Suprapubic skin (tissue), 4 donors: ENCODE results near the gene XPO6. TPM values are rescaled to one million over a fixed set of nuclear protein-coding genes. Genes with fewer than 3 reads are reported as not detected.

Experiments used
- DNase-seq, 2 donors: peaks; one replicate each; pipeline ENCODE4 v3.0.0-alpha.2; 2019; ENCODE audit warnings: low spot score in 2 of 2
- H3K27ac ChIP-seq: fragments of 200-600 bp; sonication (generic); one replicate; pipeline ENCODE4 v1.5.1; 2019
- H3K27me3 ChIP-seq: fragments of 200-600 bp; sonication (generic); one replicate; pipeline ENCODE4 v1.5.1; 2019
- H3K36me3 ChIP-seq: fragments of 200-600 bp; sonication (generic); one replicate; pipeline ENCODE4 v1.5.1; 2019
- H3K4me1 ChIP-seq: fragments of 200-600 bp; sonication (generic); one replicate; pipeline ENCODE4 v1.5.1; 2019
- H3K4me3 ChIP-seq: fragments of 200-600 bp; sonication (generic); one replicate; pipeline ENCODE4 v1.5.1; 2019; ENCODE audit warnings: mild to moderate bottlenecking
- H3K9me3 ChIP-seq: fragments of 200-600 bp; sonication (generic); one replicate; pipeline ENCODE4 v1.5.1; 2019
- CTCF ChIP-seq, 2 donors: fragments of 200-600 bp in 1 of 2; fragments of 450-650 bp in 1 of 2; sonication (generic) in 1 of 2; IDR thresholded peaks; one replicate each; pipeline ENCODE4 v1.5.1; 2016 to 2019; ENCODE audit warnings: antibody characterized with exemption in 2 of 2, mild to moderate bottlenecking in 1 of 2, moderate library complexity in 1 of 2
- EP300 ChIP-seq: sonication (generic); formaldehyde crosslinking; IDR thresholded peaks from one replicate; pipeline ENCODE4 v1.6.1; 2017; ENCODE audit warnings: antibody characterized with exemption
- POLR2A ChIP-seq, 2 donors: fragments of 450-650 bp; IDR thresholded peaks; one replicate each; pipeline ENCODE4 v1.6.1; 2017; ENCODE audit warnings: antibody characterized with exemption in 2 of 2, mild to moderate bottlenecking in 2 of 2, moderate library complexity in 2 of 2
- POLR2AphosphoS5 ChIP-seq, 3 donors: sonication (generic); formaldehyde crosslinking; IDR thresholded peaks; one replicate each; pipeline ENCODE4 v1.6.1; 2017; ENCODE audit warnings: antibody characterized with exemption in 3 of 3
- WGBS: methylation state at CpG from one replicate; pipeline ENCODE4 v1.1.5; 2018; 5-methylcytosine and 5-hydroxymethylcytosine counted together
- total RNA-seq, 4 donors: library from RNA; depleted of rRNA; stranded (reverse); fragments of >200 nt; gene quantifications; one replicate each; pipeline ENCODE4 v1.1.0, GENCODE V29; 2016

The XPO6 gene
- total RNA-seq, 4 donors from 2014 or later: 78.6 to 161 (median 88.1) TPM

DNA sequence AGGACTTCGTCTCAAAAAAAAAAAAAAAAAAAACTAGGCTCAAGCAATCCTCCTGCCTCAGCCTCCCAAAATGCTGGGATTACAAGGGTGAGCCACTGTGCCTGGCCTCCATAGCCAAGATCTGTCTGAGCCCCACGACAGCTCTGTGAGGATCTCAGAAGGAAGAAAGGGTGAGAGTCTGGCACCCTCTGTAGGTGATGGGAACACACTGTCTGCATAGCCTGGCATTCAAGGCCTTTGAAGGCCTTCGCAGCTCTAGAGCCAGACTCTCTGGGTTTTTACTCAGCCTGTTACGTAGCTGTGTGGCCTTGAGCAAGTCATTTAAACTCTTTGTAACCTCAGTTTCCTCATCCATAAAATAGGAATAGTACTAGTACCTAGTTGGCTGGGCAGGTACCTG, 6.3 kb upstream of the XPO6 start:
- TF ChIP-seq CTCF (IDR thresholded peaks at IDR 0.05) (peak in 1 of 2 donors; percentile 21), POLR2A (IDR thresholded peaks at IDR 0.05) (no peak), EP300 (no peak), POLR2AphosphoS5 (IDR thresholded peaks at IDR 0.05) (no peak)
- DNase-seq: no peak
- WGBS: 78% methylated on average over 4 of the region's 4 CpGs
- H3K27me3 ChIP-seq: no peaks in the 10 kb centered on the region
- H3K4me3 ChIP-seq: no peak overlapping the region
- no peaks in the 10 kb centered on the region for H3K9me3 ChIP-seq
- H3K27ac ChIP-seq: no peak overlapping the region
- H3K36me3 ChIP-seq: no peaks in the 10 kb centered on the region
- H3K4me1 ChIP-seq: no peaks in the 10 kb centered on the region

GRCh38 chr16:28217326-28217725, 5.6 kb upstream of the XPO6 start:
- Histone ChIP-seq H3K27me3 (no peaks in the 10 kb centered on the region), H3K27ac (no peak overlapping the region), H3K36me3 (no peaks in the 10 kb centered on the region), H3K4me1 (no peaks in the 10 kb centered on the region), H3K4me3 (no peak overlapping the region), H3K9me3 (no peaks in the 10 kb centered on the region)
- DNase-seq: no peak
- 92% methylated on average over 4 of the region's 4 CpGs for WGBS
- TF ChIP-seq POLR2AphosphoS5 (IDR thresholded peaks at IDR 0.05) (no peak), EP300 (no peak), POLR2A (IDR thresholded peaks at IDR 0.05) (no peak), CTCF (IDR thresholded peaks at IDR 0.05) (no peak)

GRCh38 chr16:28213396-28213795, 1.6 kb upstream of the XPO6 start:
- Histone ChIP-seq H3K36me3 (no peaks in the 10 kb centered on the region), H3K27ac (no peak overlapping the region), H3K4me1 (peaks cover 25% of the 10 kb centered on the region), H3K9me3 (no peaks in the 10 kb centered on the region), H3K4me3 (no peak overlapping the region), H3K27me3 (no peaks in the 10 kb centered on the region)
- no peak for DNase-seq
- 77% methylated on average over 3 of the region's 3 CpGs for WGBS
- TF ChIP-seq EP300 (no peak), POLR2AphosphoS5 (IDR thresholded peaks at IDR 0.05) (no peak), POLR2A (IDR thresholded peaks at IDR 0.05) (no peak), CTCF (IDR thresholded peaks at IDR 0.05) (no peak)

DNA sequence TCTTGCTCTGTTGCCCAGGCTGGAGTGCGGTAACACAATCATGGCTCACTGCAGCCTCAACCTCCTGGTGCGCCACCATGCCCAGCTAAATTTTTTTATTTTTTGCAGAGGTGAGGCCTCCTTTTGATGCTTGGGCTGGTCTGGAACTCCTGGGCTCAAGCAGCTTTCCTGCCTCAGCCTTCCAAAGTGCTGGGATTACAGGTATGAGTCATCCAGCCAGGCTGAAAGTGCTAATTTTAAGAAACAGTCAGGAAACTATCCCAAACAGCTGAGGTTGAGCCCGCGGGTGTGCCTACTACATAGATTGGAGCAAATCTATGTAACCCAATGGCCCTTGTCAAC, 738 bp upstream of the XPO6 start:
- peaks cover 4% of the 10 kb centered on the region for H3K36me3 ChIP-seq
- 68% methylated on average over 4 of the region's 4 CpGs for WGBS
- no peaks in the 10 kb centered on the region for H3K9me3 ChIP-seq
- H3K4me1 ChIP-seq: peaks cover 25% of the 10 kb centered on the region
- peak overlapping the region; percentile 95 for H3K4me3 ChIP-seq
- no peak for DNase-seq
- no peak overlapping the region for H3K27ac ChIP-seq
- no peak for TF ChIP-seq CTCF (IDR thresholded peaks at IDR 0.05)
- no peak for TF ChIP-seq EP300
- no peak for TF ChIP-seq POLR2AphosphoS5 (IDR thresholded peaks at IDR 0.05)
- TF ChIP-seq POLR2A (IDR thresholded peaks at IDR 0.05): no peak
- H3K27me3 ChIP-seq: no peaks in the 10 kb centered on the region

DNA sequence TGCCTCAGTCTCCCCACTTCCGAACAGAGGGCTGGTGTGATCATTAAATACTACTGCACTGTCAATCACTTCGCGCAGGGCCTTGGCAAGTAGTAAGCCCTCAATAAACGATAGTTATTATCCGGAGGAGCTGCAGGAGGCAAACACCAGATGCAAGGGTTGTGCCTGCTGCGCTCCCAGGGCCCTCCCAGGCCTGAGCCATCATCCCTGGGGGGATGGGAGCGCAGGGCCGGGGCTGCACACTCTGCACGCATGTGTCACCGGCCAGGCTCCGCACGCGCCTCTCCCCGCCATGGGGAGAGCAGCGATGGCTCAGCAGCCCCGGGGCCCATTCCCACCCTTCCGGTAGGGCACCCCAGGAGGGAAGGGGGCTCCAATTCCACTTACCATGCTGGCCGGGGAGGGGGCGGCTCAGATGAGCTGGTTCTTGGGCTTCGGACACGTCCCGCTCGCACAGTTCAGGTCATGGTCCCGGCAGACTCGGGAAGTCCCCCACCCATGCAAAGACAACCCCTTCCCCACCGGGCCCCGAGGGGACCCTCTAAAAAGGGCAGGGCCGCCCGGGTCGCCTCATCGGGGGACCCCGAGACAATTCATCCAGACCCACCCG, 681 bp downstream of the XPO6 start:
- H3K9me3 ChIP-seq: no peaks in the 10 kb centered on the region
- H3K4me1 ChIP-seq: peaks cover 25% of the 10 kb centered on the region
- TF ChIP-seq EP300: no peak
- TF ChIP-seq POLR2A (IDR thresholded peaks at IDR 0.05): no peak
- no peak for TF ChIP-seq CTCF (IDR thresholded peaks at IDR 0.05)
- no peak for TF ChIP-seq POLR2AphosphoS5 (IDR thresholded peaks at IDR 0.05)
- H3K36me3 ChIP-seq: peaks cover 12% of the 10 kb centered on the region
- WGBS: 3% methylated on average over 7 of the region's 33 CpGs
- peak overlapping the region; percentile 95 for H3K4me3 ChIP-seq
- H3K27me3 ChIP-seq: no peaks in the 10 kb centered on the region
- H3K27ac ChIP-seq: peak overlapping the region; percentile 89
- DNase-seq: peak; percentile 79 to 83
